ENCODE measurements around the gene CAMK1D. TPM values are rescaled to one million over a fixed set of nuclear protein-coding genes. Genes with fewer than 3 reads are reported as not detected.

The CAMK1D gene
- total RNA-seq, 2 donors from 2014 or later, result 4.5 to 7.8 TPM

GRCh38 chr10:12649012-12649584, 299.8 kb downstream of the CAMK1D start:
- no peaks in the 10 kb centered on the region for H3K36me3 ChIP-seq (ENCODE audit: control insufficient read depth, insufficient read depth, low read length)
- no peak overlapping the region for H3K9ac ChIP-seq (ENCODE audit: extremely low read depth, low read length, poor library complexity, severe bottlenecking)
- DNase-seq, result no peak
- no peaks in the 10 kb centered on the region for H3K36me3 Mint-ChIP-seq (ENCODE audit: low read depth)
- H3K4me1 Mint-ChIP-seq, result no peaks in the 10 kb centered on the region
- H3K4me1 ChIP-seq (ENCODE audit: control insufficient read depth, insufficient read depth, low read length), result no peaks in the 10 kb centered on the region
- H3K27ac ChIP-seq (ENCODE audit: low read depth, low read length), result no peak overlapping the region
- no peaks in the 10 kb centered on the region for H3K27me3 Mint-ChIP-seq (ENCODE audit: insufficient read depth)
- H3K27ac Mint-ChIP-seq, result no peak overlapping the region
- H3K9me3 ChIP-seq (ENCODE audit: control insufficient read depth, low read length), result peaks cover 3% of the 10 kb centered on the region
- H3K9me3 Mint-ChIP-seq, result peaks cover 2% of the 10 kb centered on the region
- 88 to 100% methylated on average over 3 to 9 of the region's 9 CpGs for WGBS, 2 experiments (ENCODE audit: insufficient coverage in 1 of 2, insufficient read length in 1 of 2)
- H3K4me3 Mint-ChIP-seq, result no peak overlapping the region
- H3K4me3 ChIP-seq (ENCODE audit: low read length), result no peak overlapping the region
- H3K27me3 ChIP-seq (ENCODE audit: control insufficient read depth, insufficient read depth, low read length, poor library complexity, severe bottlenecking), result no peaks in the 10 kb centered on the region
- TF ChIP-seq, protein P1, sequence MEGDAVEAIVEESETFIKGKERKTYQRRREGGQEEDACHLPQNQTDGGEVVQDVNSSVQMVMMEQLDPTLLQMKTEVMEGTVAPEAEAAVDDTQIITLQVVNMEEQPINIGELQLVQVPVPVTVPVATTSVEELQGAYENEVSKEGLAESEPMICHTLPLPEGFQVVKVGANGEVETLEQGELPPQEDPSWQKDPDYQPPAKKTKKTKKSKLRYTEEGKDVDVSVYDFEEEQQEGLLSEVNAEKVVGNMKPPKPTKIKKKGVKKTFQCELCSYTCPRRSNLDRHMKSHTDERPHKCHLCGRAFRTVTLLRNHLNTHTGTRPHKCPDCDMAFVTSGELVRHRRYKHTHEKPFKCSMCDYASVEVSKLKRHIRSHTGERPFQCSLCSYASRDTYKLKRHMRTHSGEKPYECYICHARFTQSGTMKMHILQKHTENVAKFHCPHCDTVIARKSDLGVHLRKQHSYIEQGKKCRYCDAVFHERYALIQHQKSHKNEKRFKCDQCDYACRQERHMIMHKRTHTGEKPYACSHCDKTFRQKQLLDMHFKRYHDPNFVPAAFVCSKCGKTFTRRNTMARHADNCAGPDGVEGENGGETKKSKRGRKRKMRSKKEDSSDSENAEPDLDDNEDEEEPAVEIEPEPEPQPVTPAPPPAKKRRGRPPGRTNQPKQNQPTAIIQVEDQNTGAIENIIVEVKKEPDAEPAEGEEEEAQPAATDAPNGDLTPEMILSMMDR (conservative IDR thresholded peaks at IDR 0.05), result no peak

GRCh38 chr10:12650122-12650521, 300.8 kb downstream of the CAMK1D start:
- no peaks in the 10 kb centered on the region for H3K27me3 Mint-ChIP-seq (ENCODE audit: insufficient read depth)
- no peak overlapping the region for H3K4me3 Mint-ChIP-seq
- H3K27ac Mint-ChIP-seq, result no peak overlapping the region
- peaks cover 5% of the 10 kb centered on the region for H3K9me3 Mint-ChIP-seq
- H3K36me3 ChIP-seq (ENCODE audit: control insufficient read depth, insufficient read depth, low read length), result no peaks in the 10 kb centered on the region
- TF ChIP-seq, protein P1 (conservative IDR thresholded peaks at IDR 0.05), result no peak
- peaks cover 2% of the 10 kb centered on the region for H3K36me3 Mint-ChIP-seq (ENCODE audit: low read depth)
- peaks cover 11% of the 10 kb centered on the region for H3K9me3 ChIP-seq (ENCODE audit: control insufficient read depth, low read length)
- no peaks in the 10 kb centered on the region for H3K4me1 ChIP-seq (ENCODE audit: control insufficient read depth, insufficient read depth, low read length)
- no peak for DNase-seq
- no peaks in the 10 kb centered on the region for H3K4me1 Mint-ChIP-seq
- no peak overlapping the region for H3K27ac ChIP-seq (ENCODE audit: low read depth, low read length)
- WGBS, 2 experiments (ENCODE audit: insufficient coverage in 1 of 2, insufficient read length in 1 of 2), result 90 to 97% methylated on average over 8 of the region's 8 CpGs
- H3K4me3 ChIP-seq (ENCODE audit: low read length), result no peak overlapping the region
- no peaks in the 10 kb centered on the region for H3K27me3 ChIP-seq (ENCODE audit: control insufficient read depth, insufficient read depth, low read length, poor library complexity, severe bottlenecking)
- H3K9ac ChIP-seq (ENCODE audit: extremely low read depth, low read length, poor library complexity, severe bottlenecking), result no peak overlapping the region

DNA sequence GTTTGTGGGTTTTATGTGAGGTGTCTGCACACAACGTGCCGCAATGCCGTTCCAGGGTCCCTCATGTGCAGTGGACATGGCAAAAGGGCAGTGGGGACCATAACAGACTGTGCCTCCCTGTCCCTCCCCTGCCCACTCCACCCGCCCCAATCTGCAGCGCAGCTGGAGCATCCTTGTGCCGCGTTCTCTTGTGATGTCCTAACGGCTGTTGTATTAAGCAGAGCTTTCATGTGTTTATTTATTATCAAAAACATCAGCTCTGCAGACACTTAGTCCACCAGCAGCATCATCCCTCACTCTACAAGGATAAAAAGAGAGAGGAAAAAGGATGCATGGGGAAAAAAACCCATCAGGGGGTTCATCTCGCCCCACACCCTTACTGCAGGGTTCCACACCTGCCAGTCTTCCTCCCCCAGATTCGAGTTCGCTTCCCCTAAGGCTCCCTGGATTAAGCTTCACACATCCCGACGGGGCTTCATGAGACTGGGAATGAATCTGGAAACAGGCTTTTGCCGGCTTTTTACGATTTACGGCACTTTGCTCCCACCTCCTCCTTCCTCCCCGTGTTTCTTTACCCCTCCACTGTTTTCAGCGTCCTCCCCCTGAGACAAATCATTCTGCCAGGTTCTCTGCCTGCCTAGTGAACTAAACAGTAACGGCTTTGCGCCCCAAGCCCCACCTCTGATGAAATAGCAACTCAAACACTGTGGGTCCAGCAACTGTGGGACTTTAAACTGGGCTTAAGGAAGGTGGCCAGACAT, 301.4 kb downstream of the CAMK1D start:
- TF ChIP-seq, protein P1 (conservative IDR thresholded peaks at IDR 0.05), result no peak

More for the DNA sequence above, 301.4 kb downstream of the CAMK1D start:
- Histone ChIP-seq H3K9ac (ENCODE audit: extremely low read depth, low read length, poor library complexity, severe bottlenecking) (no peak overlapping the region), H3K4me1 (ENCODE audit: control insufficient read depth, insufficient read depth, low read length) (no peaks in the 10 kb centered on the region), H3K27me3 (ENCODE audit: control insufficient read depth, insufficient read depth, low read length, poor library complexity, severe bottlenecking) (no peaks in the 10 kb centered on the region), H3K36me3 (ENCODE audit: control insufficient read depth, insufficient read depth, low read length) (no peaks in the 10 kb centered on the region), H3K4me3 (ENCODE audit: low read length) (no peak overlapping the region), H3K9me3 (ENCODE audit: control insufficient read depth, low read length) (peaks cover 12% of the 10 kb centered on the region), H3K27ac (ENCODE audit: low read depth, low read length) (no peak overlapping the region)
- H3K36me3 Mint-ChIP-seq (ENCODE audit: low read depth), result peaks cover 2% of the 10 kb centered on the region
- no peak overlapping the region for H3K4me3 Mint-ChIP-seq
- no peak overlapping the region for H3K27ac Mint-ChIP-seq
- H3K4me1 Mint-ChIP-seq, result no peaks in the 10 kb centered on the region
- no peaks in the 10 kb centered on the region for H3K27me3 Mint-ChIP-seq (ENCODE audit: insufficient read depth)
- DNase-seq, result no peak
- H3K9me3 Mint-ChIP-seq, result peaks cover 5% of the 10 kb centered on the region
- WGBS, 2 experiments (ENCODE audit: insufficient coverage in 1 of 2, insufficient read length in 1 of 2), result 91 to 93% methylated on average over 14 to 20 of the region's 20 CpGs

All from endodermal cell (in vitro differentiated cells).